Measurements from ENCODE around the gene ATP2B1. TPM values are rescaled to one million over a fixed set of nuclear protein-coding genes. Genes with fewer than 3 reads are reported as not detected.

ATP2B1 gene
- total RNA-seq, 1 experiment from 2014 or later, result 20.6 TPM

DNA sequence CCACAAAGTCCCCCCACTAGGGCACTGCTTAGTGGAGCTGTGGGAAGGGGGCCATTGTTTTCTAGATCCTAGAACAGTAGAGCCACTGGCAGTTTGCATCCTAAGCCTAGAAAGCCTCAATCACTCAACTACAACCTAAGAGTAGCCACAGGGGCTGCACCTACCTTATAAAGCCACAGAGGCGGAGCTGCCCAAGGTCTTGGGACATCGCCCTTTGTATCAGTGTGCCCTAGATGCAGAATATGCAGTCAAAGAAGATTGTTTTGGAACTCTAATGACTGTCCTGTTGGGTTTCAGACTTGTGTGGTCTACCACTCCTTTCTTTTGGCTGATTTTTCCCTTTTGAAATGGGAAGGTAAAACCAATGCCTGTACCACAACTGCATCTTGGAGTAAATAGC, 59.5 kb downstream of the ATP2B1 start:
- Histone ChIP-seq H2AK5ac (ENCODE audit: insufficient read length, low read length) (no peak overlapping the region), H2BK20ac (ENCODE audit: low read depth, low read length, poor library complexity, severe bottlenecking) (no peak overlapping the region), H3K18ac (ENCODE audit: insufficient read length, low read depth, low read length) (no peak overlapping the region), H2BK15ac (ENCODE audit: low read depth, low read length) (no peak overlapping the region), H3K9ac (ENCODE audit: extremely low read depth, insufficient read length, low read length) (no peak overlapping the region), H3K79me1 (ENCODE audit: insufficient read depth, low read depth, low read length, poor library complexity, severe bottlenecking) (no peaks in the 10 kb centered on the region), H3K27ac (ENCODE audit: insufficient read length, low read depth, low read length) (no peak overlapping the region), H4K8ac (replicated peaks; ENCODE audit: insufficient read length, low read depth, low read length) (no peak overlapping the region), H3T11ph (ENCODE audit: low read length) (no peak overlapping the region), H4K91ac (ENCODE audit: insufficient read length, low read depth, low read length) (no peak overlapping the region), H3K56ac (ENCODE audit: insufficient read length, low read depth, low read length) (no peak overlapping the region), H3K23ac (ENCODE audit: insufficient read length, low read depth, low read length) (no peak overlapping the region), H2AFZ (ENCODE audit: low read length) (no peak overlapping the region), H3K4ac (ENCODE audit: low read depth, low read length) (no peak overlapping the region), H2BK5ac (ENCODE audit: insufficient read length, low read length) (no peak overlapping the region), H3K23me2 (ENCODE audit: insufficient read length, low read depth, low read length, poor library complexity, severe bottlenecking) (no peaks in the 10 kb centered on the region), H2BK12ac (ENCODE audit: insufficient read length, low read depth, low read length) (no peak overlapping the region), H4K5ac (ENCODE audit: insufficient read length, low read depth, low read length) (no peak overlapping the region), H3K14ac (ENCODE audit: insufficient read depth, low read length) (no peak overlapping the region), H3K27me3 (ENCODE audit: insufficient read depth, low read length) (no peaks in the 10 kb centered on the region), H3K79me2 (ENCODE audit: insufficient read depth, low read length) (no peaks in the 10 kb centered on the region), H3K4me1 (ENCODE audit: insufficient read depth, low read length) (peaks cover 3% of the 10 kb centered on the region; the same call in 1 of the 2 replicates), H2BK120ac (ENCODE audit: low read depth, low read length, poor library complexity, severe bottlenecking) (no peak overlapping the region), H4K20me1 (ENCODE audit: control insufficient read depth, insufficient read depth, insufficient read length) (no peaks in the 10 kb centered on the region), H3K4me2 (ENCODE audit: insufficient read depth, insufficient read length, low read length) (no peak overlapping the region), H3K9me3 (ENCODE audit: control insufficient read depth, low read depth, low read length) (no peaks in the 10 kb centered on the region)
- H3K36me3 Mint-ChIP-seq (ENCODE audit: insufficient read depth in 1 of 3, low read depth in 3 of 3), result peaks cover 6 to 15% (median 8%) of the 10 kb centered on the region in 3 experiments; a peak in 6 of 7 replicates
- DNase-seq, result peak; percentile 32
- no peak for TF ChIP-seq CTCF (conservative IDR thresholded peaks at IDR 0.05)
- H3K4me1 Mint-ChIP-seq, result peaks cover 17 to 21% of the 10 kb centered on the region in 2 experiments
- no CpG with 5 or more reads among the region's 2 CpGs for WGBS (ENCODE audit: extremely low coverage, insufficient read length, low lambda C conversion rate)
- H3K9me3 Mint-ChIP-seq, result no peaks in the 10 kb centered on the region
- no peaks in the 10 kb centered on the region for H3K27me3 Mint-ChIP-seq (ENCODE audit: low read depth)
- H3K4me3 Mint-ChIP-seq, result no peak overlapping the region
- no peak overlapping the region for H3K27ac Mint-ChIP-seq
